ENCODE data around the gene CCL1.

Gene CCL1

GRCh38 chr17:34397265-34397664 is 34.2 kb upstream of the CCL1 start:
- no peak overlapping the region for H3K4me3 ChIP-seq (ENCODE audit: extremely low read depth, insufficient read depth, low read length, poor library complexity, severe bottlenecking)
- no peaks in the 10 kb centered on the region for H3K9me3 ChIP-seq (ENCODE audit: control insufficient read depth, low read length)
- H3K4me1 ChIP-seq (ENCODE audit: control insufficient read depth, insufficient read depth, low read length, poor library complexity, severe bottlenecking) = no peaks in the 10 kb centered on the region
- no peak overlapping the region for H3K27ac ChIP-seq (ENCODE audit: low read depth, low read length, severe bottlenecking)
- H3K36me3 ChIP-seq (ENCODE audit: control insufficient read depth, insufficient read depth, low read length) = no peaks in the 10 kb centered on the region

- H3K27ac ChIP-seq (ENCODE audit: low read depth, low read length, severe bottlenecking) = no peak overlapping the region
- H3K4me3 ChIP-seq (ENCODE audit: extremely low read depth, insufficient read depth, low read length, poor library complexity, severe bottlenecking) = no peak overlapping the region
- H3K4me1 ChIP-seq (ENCODE audit: control insufficient read depth, insufficient read depth, low read length, poor library complexity, severe bottlenecking) = no peaks in the 10 kb centered on the region
- H3K9me3 ChIP-seq (ENCODE audit: control insufficient read depth, low read length) = no peaks in the 10 kb centered on the region
- 77% methylated on average over 2 of the region's 3 CpGs; no CpG with 5 or more reads in 1 of the 2 experiments for WGBS, 2 experiments (ENCODE audit: insufficient coverage in 2 of 2)
- no peaks in the 10 kb centered on the region for H3K36me3 ChIP-seq (ENCODE audit: control insufficient read depth, insufficient read depth, low read length)
These were observed 30.4 kb upstream of the CCL1 start for GRCh38 chr17:34393401-34393800.

- Histone ChIP-seq H3K4me1 (ENCODE audit: control insufficient read depth, insufficient read depth, low read length, poor library complexity, severe bottlenecking) (peaks cover 10% of the 10 kb centered on the region), H3K27ac (ENCODE audit: low read depth, low read length, severe bottlenecking) (no peak overlapping the region), H3K4me3 (ENCODE audit: extremely low read depth, insufficient read depth, low read length, poor library complexity, severe bottlenecking) (no peak overlapping the region), H3K9me3 (ENCODE audit: control insufficient read depth, low read length) (no peaks in the 10 kb centered on the region), H3K36me3 (ENCODE audit: control insufficient read depth, insufficient read depth, low read length) (no peaks in the 10 kb centered on the region)
- 72 to 90% methylated on average over 2 of the region's 2 CpGs for WGBS, 2 experiments (ENCODE audit: insufficient coverage in 2 of 2)
These were observed 28.2 kb upstream of the CCL1 start for GRCh38 chr17:34391241-34391640.

- Histone ChIP-seq H3K4me1 (ENCODE audit: control insufficient read depth, insufficient read depth, low read length, poor library complexity, severe bottlenecking) (peaks cover 10% of the 10 kb centered on the region), H3K4me3 (ENCODE audit: extremely low read depth, insufficient read depth, low read length, poor library complexity, severe bottlenecking) (no peak overlapping the region), H3K27ac (ENCODE audit: low read depth, low read length, severe bottlenecking) (no peak overlapping the region), H3K9me3 (ENCODE audit: control insufficient read depth, low read length) (no peaks in the 10 kb centered on the region), H3K36me3 (ENCODE audit: control insufficient read depth, insufficient read depth, low read length) (no peaks in the 10 kb centered on the region)
- 77 to 85% methylated on average over 2 to 3 of the region's 4 CpGs for WGBS, 2 experiments (ENCODE audit: insufficient coverage in 2 of 2)
These were observed 27.6 kb upstream of the CCL1 start for GRCh38 chr17:34390649-34391048.

- Histone ChIP-seq H3K36me3 (ENCODE audit: control insufficient read depth, insufficient read depth, low read length) (no peaks in the 10 kb centered on the region), H3K4me3 (ENCODE audit: extremely low read depth, insufficient read depth, low read length, poor library complexity, severe bottlenecking) (no peak overlapping the region), H3K27ac (ENCODE audit: low read depth, low read length, severe bottlenecking) (no peak overlapping the region), H3K4me1 (ENCODE audit: control insufficient read depth, insufficient read depth, low read length, poor library complexity, severe bottlenecking) (peaks cover 10% of the 10 kb centered on the region), H3K9me3 (ENCODE audit: control insufficient read depth, low read length) (no peaks in the 10 kb centered on the region)
- 71 to 100% methylated on average over 1 to 2 of the region's 6 CpGs for WGBS, 2 experiments (ENCODE audit: insufficient coverage in 2 of 2)
These were observed 26.2 kb upstream of the CCL1 start for GRCh38 chr17:34389126-34389750.

GRCh38 chr17:34387566-34387965 is 24.5 kb upstream of the CCL1 start:
- WGBS, 2 experiments (ENCODE audit: insufficient coverage in 2 of 2) = 92 to 94% methylated on average over 2 to 3 of the region's 5 CpGs
- Histone ChIP-seq H3K4me1 (ENCODE audit: control insufficient read depth, insufficient read depth, low read length, poor library complexity, severe bottlenecking) (peaks cover 13% of the 10 kb centered on the region), H3K9me3 (ENCODE audit: control insufficient read depth, low read length) (no peaks in the 10 kb centered on the region), H3K27ac (ENCODE audit: low read depth, low read length, severe bottlenecking) (no peak overlapping the region), H3K4me3 (ENCODE audit: extremely low read depth, insufficient read depth, low read length, poor library complexity, severe bottlenecking) (no peak overlapping the region), H3K36me3 (ENCODE audit: control insufficient read depth, insufficient read depth, low read length) (no peaks in the 10 kb centered on the region)

GRCh38 chr17:34386697-34387550 is 23.9 kb upstream of the CCL1 start:
- 81 to 96% methylated on average over 3 of the region's 5 CpGs for WGBS, 2 experiments (ENCODE audit: insufficient coverage in 2 of 2)

GRCh38 chr17:34386343-34386696 is 23.3 kb upstream of the CCL1 start:
- Histone ChIP-seq H3K36me3 (ENCODE audit: control insufficient read depth, insufficient read depth, low read length) (no peaks in the 10 kb centered on the region), H3K27ac (ENCODE audit: low read depth, low read length, severe bottlenecking) (no peak overlapping the region), H3K4me1 (ENCODE audit: control insufficient read depth, insufficient read depth, low read length, poor library complexity, severe bottlenecking) (peaks cover 14% of the 10 kb centered on the region), H3K4me3 (ENCODE audit: extremely low read depth, insufficient read depth, low read length, poor library complexity, severe bottlenecking) (no peak overlapping the region), H3K9me3 (ENCODE audit: control insufficient read depth, low read length) (no peaks in the 10 kb centered on the region)
- 91 to 94% methylated on average over 3 to 4 of the region's 5 CpGs for WGBS, 2 experiments (ENCODE audit: insufficient coverage in 2 of 2)

More at GRCh38 chr17:34386697-34387550, 23.9 kb upstream of the CCL1 start:
- Histone ChIP-seq H3K36me3 (ENCODE audit: control insufficient read depth, insufficient read depth, low read length) (no peaks in the 10 kb centered on the region), H3K27ac (ENCODE audit: low read depth, low read length, severe bottlenecking) (no peak overlapping the region), H3K9me3 (ENCODE audit: control insufficient read depth, low read length) (no peaks in the 10 kb centered on the region), H3K4me3 (ENCODE audit: extremely low read depth, insufficient read depth, low read length, poor library complexity, severe bottlenecking) (no peak overlapping the region), H3K4me1 (ENCODE audit: control insufficient read depth, insufficient read depth, low read length, poor library complexity, severe bottlenecking) (peaks cover 14% of the 10 kb centered on the region)

GRCh38 chr17:34384822-34385605 is 22.0 kb upstream of the CCL1 start:
- WGBS, 2 experiments (ENCODE audit: insufficient coverage in 2 of 2) = 83 to 84% methylated on average over 8 of the region's 9 CpGs
- H3K27ac ChIP-seq (ENCODE audit: low read depth, low read length, severe bottlenecking) = no peak overlapping the region

GRCh38 chr17:34384271-34384670 is 21.2 kb upstream of the CCL1 start:
- Histone ChIP-seq H3K36me3 (ENCODE audit: control insufficient read depth, insufficient read depth, low read length) (no peaks in the 10 kb centered on the region), H3K9me3 (ENCODE audit: control insufficient read depth, low read length) (no peaks in the 10 kb centered on the region), H3K4me1 (ENCODE audit: control insufficient read depth, insufficient read depth, low read length, poor library complexity, severe bottlenecking) (peaks cover 14% of the 10 kb centered on the region), H3K27ac (ENCODE audit: low read depth, low read length, severe bottlenecking) (no peak overlapping the region), H3K4me3 (ENCODE audit: extremely low read depth, insufficient read depth, low read length, poor library complexity, severe bottlenecking) (no peak overlapping the region)
- WGBS, 2 experiments (ENCODE audit: insufficient coverage in 2 of 2) = no CpG with 5 or more reads among the region's 1 CpG

More at GRCh38 chr17:34384822-34385605, 22.0 kb upstream of the CCL1 start:
- no peaks in the 10 kb centered on the region for H3K36me3 ChIP-seq (ENCODE audit: control insufficient read depth, insufficient read depth, low read length)
- H3K4me1 ChIP-seq (ENCODE audit: control insufficient read depth, insufficient read depth, low read length, poor library complexity, severe bottlenecking) = peaks cover 14% of the 10 kb centered on the region
- H3K4me3 ChIP-seq (ENCODE audit: extremely low read depth, insufficient read depth, low read length, poor library complexity, severe bottlenecking) = no peak overlapping the region
- no peaks in the 10 kb centered on the region for H3K9me3 ChIP-seq (ENCODE audit: control insufficient read depth, low read length)

Data from mesodermal cell (in vitro differentiated cells).